ENCODE measurements around the gene IP6K2.

IP6K2 gene

GRCh38 chr3:48748754-48749153, 31.7 kb upstream of the IP6K2 start:
- no peak for TF ChIP-seq CTCF (conservative IDR thresholded peaks at IDR 0.05)
- H3K27ac ChIP-seq: no peak overlapping the region

GRCh38 chr3:48747706-48748105, 30.7 kb upstream of the IP6K2 start:
- H3K27ac ChIP-seq: no peak overlapping the region
- TF ChIP-seq CTCF (conservative IDR thresholded peaks at IDR 0.05): no peak

- no peak for TF ChIP-seq CTCF (conservative IDR thresholded peaks at IDR 0.05)
- H3K27ac ChIP-seq: no peak overlapping the region
Measured at GRCh38 chr3:48747015-48747615, 30.1 kb upstream of the IP6K2 start.

- no peak for TF ChIP-seq CTCF (conservative IDR thresholded peaks at IDR 0.05)
- H3K27ac ChIP-seq: no peak overlapping the region
Measured at GRCh38 chr3:48743773-48744172, 26.8 kb upstream of the IP6K2 start.

- peak overlapping the region; percentile 85 for H3K27ac ChIP-seq
Measured at GRCh38 chr3:48741226-48741625, 24.2 kb upstream of the IP6K2 start.

GRCh38 chr3:48739955-48740823, 23.2 kb upstream of the IP6K2 start:
- H3K27ac ChIP-seq: peak overlapping the region; percentile 85
- peak; percentile 95 for TF ChIP-seq CTCF (conservative IDR thresholded peaks at IDR 0.05)

- H3K27ac ChIP-seq: peak overlapping the region; percentile 85
- no peak for TF ChIP-seq CTCF (conservative IDR thresholded peaks at IDR 0.05)
Measured at GRCh38 chr3:48739617-48739954, 22.6 kb upstream of the IP6K2 start.

All from VCaP (cell line).